Measurements from ENCODE around the gene WASHC4. TPM values are rescaled to one million over a fixed set of nuclear protein-coding genes. Genes with fewer than 3 reads are reported as not detected.

WASHC4 gene
- total RNA-seq, 1 donor from 2014 or later: 50.9 TPM

DNA sequence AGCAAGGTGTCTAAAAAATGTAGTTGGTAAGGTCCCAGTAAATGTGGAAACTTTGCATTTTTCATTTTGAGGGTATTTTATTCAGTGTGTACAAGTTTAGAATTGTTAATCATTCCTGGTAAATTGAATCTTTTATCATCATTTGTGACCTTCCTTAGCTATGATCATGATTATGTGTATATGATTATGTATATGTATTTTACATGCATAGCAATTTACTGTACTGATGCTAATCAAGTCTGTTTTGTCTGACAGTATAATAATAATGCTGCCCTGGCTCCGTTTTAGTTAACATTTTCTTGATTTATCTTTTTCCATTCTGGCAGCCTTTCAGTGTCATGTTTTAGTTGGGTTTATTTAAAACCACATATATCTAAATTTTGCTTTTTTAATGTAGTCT, 9.4 kb downstream of the WASHC4 start:
- H3K9me3 Mint-ChIP-seq: peaks cover 5% of the 10 kb centered on the region
- peaks cover 52% of the 10 kb centered on the region for H3K36me3 Mint-ChIP-seq
- no peak overlapping the region for H3K4me3 Mint-ChIP-seq
- no peak overlapping the region for H3K27ac Mint-ChIP-seq
- no peak for DNase-seq (ENCODE audit: low spot score in 2 of 2, unreplicated experiment in 2 of 2)
- H3K4me1 Mint-ChIP-seq: no peaks in the 10 kb centered on the region
- H3K27me3 Mint-ChIP-seq (ENCODE audit: low read depth): no peaks in the 10 kb centered on the region
- TF ChIP-seq, protein P1, sequence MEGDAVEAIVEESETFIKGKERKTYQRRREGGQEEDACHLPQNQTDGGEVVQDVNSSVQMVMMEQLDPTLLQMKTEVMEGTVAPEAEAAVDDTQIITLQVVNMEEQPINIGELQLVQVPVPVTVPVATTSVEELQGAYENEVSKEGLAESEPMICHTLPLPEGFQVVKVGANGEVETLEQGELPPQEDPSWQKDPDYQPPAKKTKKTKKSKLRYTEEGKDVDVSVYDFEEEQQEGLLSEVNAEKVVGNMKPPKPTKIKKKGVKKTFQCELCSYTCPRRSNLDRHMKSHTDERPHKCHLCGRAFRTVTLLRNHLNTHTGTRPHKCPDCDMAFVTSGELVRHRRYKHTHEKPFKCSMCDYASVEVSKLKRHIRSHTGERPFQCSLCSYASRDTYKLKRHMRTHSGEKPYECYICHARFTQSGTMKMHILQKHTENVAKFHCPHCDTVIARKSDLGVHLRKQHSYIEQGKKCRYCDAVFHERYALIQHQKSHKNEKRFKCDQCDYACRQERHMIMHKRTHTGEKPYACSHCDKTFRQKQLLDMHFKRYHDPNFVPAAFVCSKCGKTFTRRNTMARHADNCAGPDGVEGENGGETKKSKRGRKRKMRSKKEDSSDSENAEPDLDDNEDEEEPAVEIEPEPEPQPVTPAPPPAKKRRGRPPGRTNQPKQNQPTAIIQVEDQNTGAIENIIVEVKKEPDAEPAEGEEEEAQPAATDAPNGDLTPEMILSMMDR (IDR thresholded peaks at IDR 0.05; ENCODE audit: unreplicated experiment): no peak

DNA sequence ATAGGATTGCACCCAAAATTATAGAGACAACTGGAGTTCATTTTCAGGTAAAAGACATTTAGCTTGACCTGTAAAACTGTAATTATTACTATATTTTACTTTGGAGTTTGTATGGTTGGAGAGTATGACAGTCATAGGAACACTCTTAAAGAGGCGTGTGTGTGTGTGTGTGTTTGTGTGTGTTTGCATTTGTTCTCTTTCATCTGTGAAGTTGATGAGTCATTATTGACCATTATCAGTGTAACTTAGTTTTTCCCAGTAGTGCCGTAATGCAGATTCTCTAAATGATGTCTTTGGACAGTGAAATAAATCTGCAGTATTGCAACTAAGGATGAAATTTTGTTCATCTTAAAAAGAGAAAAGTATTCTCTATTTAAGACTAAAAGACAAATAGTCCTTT, 13.0 kb downstream of the WASHC4 start:
- Mint-ChIP-seq H3K27me3 (ENCODE audit: low read depth) (no peaks in the 10 kb centered on the region), H3K4me3 (no peak overlapping the region), H3K4me1 (no peaks in the 10 kb centered on the region), H3K27ac (no peak overlapping the region), H3K9me3 (no peaks in the 10 kb centered on the region), H3K36me3 (peaks cover 46% of the 10 kb centered on the region)
- TF ChIP-seq, protein P1 (IDR thresholded peaks at IDR 0.05; ENCODE audit: unreplicated experiment): no peak
- DNase-seq (ENCODE audit: low spot score in 2 of 2, unreplicated experiment in 2 of 2): no peak

DNA sequence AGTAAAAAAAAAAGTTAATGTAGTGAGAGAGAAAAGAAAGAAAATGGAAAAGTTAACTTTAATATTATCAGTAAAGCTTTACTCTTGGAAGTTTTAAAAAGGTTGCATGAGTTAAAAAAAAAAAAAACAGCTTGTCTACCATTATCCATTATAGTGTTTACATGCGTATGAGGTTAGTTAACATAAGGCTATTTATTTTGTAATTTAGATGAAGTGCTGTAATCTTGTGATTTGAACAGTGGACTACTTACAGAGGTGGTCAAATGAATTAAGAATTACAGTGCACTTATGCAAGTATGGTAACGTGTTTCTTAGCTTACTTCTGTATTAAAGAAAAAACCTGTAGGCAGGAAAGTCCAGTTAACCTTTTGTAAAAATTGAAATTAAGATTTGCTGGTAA, 30.7 kb downstream of the WASHC4 start:
- TF ChIP-seq, protein P1 (IDR thresholded peaks at IDR 0.05; ENCODE audit: unreplicated experiment): no peak
- Mint-ChIP-seq H3K4me1 (peaks cover 3% of the 10 kb centered on the region), H3K27me3 (ENCODE audit: low read depth) (no peaks in the 10 kb centered on the region), H3K9me3 (peaks cover 9% of the 10 kb centered on the region), H3K27ac (no peak overlapping the region), H3K4me3 (no peak overlapping the region), H3K36me3 (peaks cover 48% of the 10 kb centered on the region)
- DNase-seq (ENCODE audit: low spot score in 2 of 2, unreplicated experiment in 2 of 2): no peak

DNA sequence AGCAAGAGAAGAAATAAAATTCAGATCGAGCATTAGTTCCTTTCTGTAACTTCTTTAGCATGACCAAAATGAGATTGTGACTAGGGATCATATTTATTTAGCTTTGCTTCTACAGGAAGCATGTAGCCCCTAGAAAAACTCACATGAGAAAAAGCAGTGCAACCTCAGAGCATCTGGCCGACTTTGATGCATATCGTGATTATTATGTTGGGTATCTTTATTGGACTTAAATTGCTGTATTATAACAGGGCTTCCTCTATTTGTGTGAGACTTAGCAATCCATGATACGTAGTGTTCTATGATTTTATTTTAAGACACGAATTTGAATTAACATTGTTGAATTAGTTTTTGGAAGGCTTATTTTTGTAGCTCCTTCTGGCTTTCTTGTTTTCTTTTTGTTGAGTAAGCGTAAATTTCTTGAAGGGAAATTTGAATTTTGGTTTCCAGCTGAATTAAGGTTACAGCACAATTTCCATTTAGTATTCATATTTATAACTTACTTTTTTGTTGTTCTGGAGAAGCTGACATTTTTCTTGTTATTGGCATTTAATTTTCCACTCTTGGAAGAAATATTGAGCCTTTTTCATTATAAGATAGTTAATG, 33.9 kb downstream of the WASHC4 start:
- TF ChIP-seq, protein P1 (IDR thresholded peaks at IDR 0.05; ENCODE audit: unreplicated experiment): no peak
- Mint-ChIP-seq H3K4me3 (no peak overlapping the region), H3K27ac (peak overlapping the region; percentile 37), H3K27me3 (ENCODE audit: low read depth) (no peaks in the 10 kb centered on the region), H3K9me3 (no peaks in the 10 kb centered on the region), H3K4me1 (peaks cover 3% of the 10 kb centered on the region), H3K36me3 (peaks cover 35% of the 10 kb centered on the region)
- DNase-seq (ENCODE audit: low spot score in 2 of 2, unreplicated experiment in 2 of 2): no peak

DNA sequence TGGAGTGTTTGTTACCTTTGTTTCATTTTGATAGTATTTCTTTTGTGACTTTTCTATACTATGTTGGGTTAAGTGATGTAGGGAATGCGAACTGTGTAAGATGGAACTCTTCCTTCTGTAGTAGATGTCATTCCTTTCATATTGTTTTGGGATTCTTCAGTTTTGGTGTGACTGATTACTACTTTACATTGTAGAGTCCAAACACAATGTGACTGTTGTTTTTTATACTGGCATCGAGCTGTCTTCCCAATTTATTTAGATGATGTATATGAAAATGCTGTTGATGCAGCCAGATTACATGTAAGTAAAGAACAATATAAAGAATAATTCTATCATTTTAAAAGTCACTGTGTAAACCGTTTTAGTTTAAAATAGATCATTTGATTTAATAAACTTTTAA, 34.7 kb downstream of the WASHC4 start:
- Mint-ChIP-seq H3K4me3 (no peak overlapping the region), H3K9me3 (no peaks in the 10 kb centered on the region), H3K4me1 (peaks cover 3% of the 10 kb centered on the region), H3K27me3 (ENCODE audit: low read depth) (no peaks in the 10 kb centered on the region), H3K36me3 (peaks cover 38% of the 10 kb centered on the region), H3K27ac (no peak overlapping the region)
- DNase-seq (ENCODE audit: low spot score in 2 of 2, unreplicated experiment in 2 of 2): no peak
- TF ChIP-seq, protein P1 (IDR thresholded peaks at IDR 0.05; ENCODE audit: unreplicated experiment): no peak

DNA sequence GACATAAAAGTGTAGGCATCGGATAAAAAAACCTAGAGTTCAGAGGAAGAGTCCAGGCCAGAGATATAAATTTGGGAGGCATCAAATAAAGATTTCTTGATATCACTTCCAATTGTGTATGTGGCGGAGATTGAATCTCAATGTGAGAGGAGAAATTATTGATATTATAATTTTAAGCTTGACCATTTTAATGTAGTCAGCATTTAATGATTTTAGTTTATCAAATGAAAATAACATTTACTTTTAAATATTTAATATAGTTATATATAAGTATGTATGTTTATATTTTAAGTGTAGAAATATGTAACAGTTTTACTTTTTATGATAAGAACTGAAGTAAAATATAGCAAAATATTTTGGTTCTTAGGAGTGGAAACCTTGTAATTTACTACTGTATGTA, 48.7 kb downstream of the WASHC4 start:
- H3K36me3 Mint-ChIP-seq: peaks cover 36% of the 10 kb centered on the region
- TF ChIP-seq, protein P1 (IDR thresholded peaks at IDR 0.05; ENCODE audit: unreplicated experiment): no peak
- no peak overlapping the region for H3K4me3 Mint-ChIP-seq
- no peaks in the 10 kb centered on the region for H3K9me3 Mint-ChIP-seq
- no peak overlapping the region for H3K27ac Mint-ChIP-seq
- peaks cover 4% of the 10 kb centered on the region for H3K4me1 Mint-ChIP-seq
- H3K27me3 Mint-ChIP-seq (ENCODE audit: low read depth): no peaks in the 10 kb centered on the region
- no peak for DNase-seq (ENCODE audit: low spot score in 2 of 2, unreplicated experiment in 2 of 2)

Measured in mesothelial cell of epicardium (in vitro differentiated cells).